Colonic mucosa (tissue), 4 donors: ENCODE data around the gene CD5L. TPM values are rescaled to one million over a fixed set of nuclear protein-coding genes. Genes with fewer than 3 reads are reported as not detected.

Experiments
- DNase-seq: peaks from one replicate; pipeline ENCODE4 v3.0.0-alpha.2; 2020
- H3K27ac ChIP-seq: fragments of 200-600 bp; one replicate; pipeline ENCODE4 v1.8.0; 2021
- H3K27me3 ChIP-seq: fragments of 200-600 bp; one replicate; pipeline ENCODE4 v1.8.0; 2021
- H3K36me3 ChIP-seq: fragments of 200-600 bp; one replicate; pipeline ENCODE4 v1.8.0; 2021
- H3K4me1 ChIP-seq: fragments of 200-600 bp; one replicate; pipeline ENCODE4 v1.8.0; 2021; ENCODE audit warnings: mild to moderate bottlenecking
- H3K4me3 ChIP-seq: fragments of 200-600 bp; one replicate; pipeline ENCODE4 v1.8.0; 2021
- H3K9ac ChIP-seq, 2 donors: one replicate each; pipeline ENCODE4 v1.7.0; 2013; ENCODE audit warnings: control low read depth in 2 of 2, low read depth in 2 of 2, low read length in 2 of 2
- H3K9me3 ChIP-seq: fragments of 200-600 bp; one replicate; pipeline ENCODE4 v1.8.0; 2021
- CTCF ChIP-seq: fragments of 200-600 bp; IDR thresholded peaks from one replicate; pipeline ENCODE4 v1.8.0; 2022; ENCODE audit warnings: antibody characterized with exemption, mild to moderate bottlenecking
- intact Hi-C: fragments of 100-400 bp; cut with DNase I; formaldehyde crosslinking; loops from one replicate; pipeline ENCODE4 v1.14.1; 2022
- total RNA-seq, 2 donors: library from RNA; stranded (reverse); fragmentation: NEBNext Ultra II Directional in 1 of 2; extraction: Animal tissue kit (Norgen Biotek cat#: 25700) in 1 of 2; gene quantifications; one replicate each; pipeline ENCODE4 v1.2.1, GENCODE V29; 2021
- donor health status: healthy.
- donor health status: DM: no; HTN: no; CAD: no.
- donor health status: DM: no; HTN: no; CAD: no.

CD5L gene
- total RNA-seq, 2 donors from 2014 or later, result not detected

- intact Hi-C loops, result no loop called here
- no peak for TF ChIP-seq CTCF
- Histone ChIP-seq H3K9ac (no peak overlapping the region), H3K9me3 (no peaks in the 10 kb centered on the region), H3K36me3 (no peaks in the 10 kb centered on the region), H3K27ac (no peak overlapping the region), H3K27me3 (no peaks in the 10 kb centered on the region), H3K4me1 (no peaks in the 10 kb centered on the region), H3K4me3 (no peak overlapping the region)
- no peak for DNase-seq
These were observed 27.0 kb upstream of the CD5L start for GRCh38 chr1:157868654-157869053.

DNA sequence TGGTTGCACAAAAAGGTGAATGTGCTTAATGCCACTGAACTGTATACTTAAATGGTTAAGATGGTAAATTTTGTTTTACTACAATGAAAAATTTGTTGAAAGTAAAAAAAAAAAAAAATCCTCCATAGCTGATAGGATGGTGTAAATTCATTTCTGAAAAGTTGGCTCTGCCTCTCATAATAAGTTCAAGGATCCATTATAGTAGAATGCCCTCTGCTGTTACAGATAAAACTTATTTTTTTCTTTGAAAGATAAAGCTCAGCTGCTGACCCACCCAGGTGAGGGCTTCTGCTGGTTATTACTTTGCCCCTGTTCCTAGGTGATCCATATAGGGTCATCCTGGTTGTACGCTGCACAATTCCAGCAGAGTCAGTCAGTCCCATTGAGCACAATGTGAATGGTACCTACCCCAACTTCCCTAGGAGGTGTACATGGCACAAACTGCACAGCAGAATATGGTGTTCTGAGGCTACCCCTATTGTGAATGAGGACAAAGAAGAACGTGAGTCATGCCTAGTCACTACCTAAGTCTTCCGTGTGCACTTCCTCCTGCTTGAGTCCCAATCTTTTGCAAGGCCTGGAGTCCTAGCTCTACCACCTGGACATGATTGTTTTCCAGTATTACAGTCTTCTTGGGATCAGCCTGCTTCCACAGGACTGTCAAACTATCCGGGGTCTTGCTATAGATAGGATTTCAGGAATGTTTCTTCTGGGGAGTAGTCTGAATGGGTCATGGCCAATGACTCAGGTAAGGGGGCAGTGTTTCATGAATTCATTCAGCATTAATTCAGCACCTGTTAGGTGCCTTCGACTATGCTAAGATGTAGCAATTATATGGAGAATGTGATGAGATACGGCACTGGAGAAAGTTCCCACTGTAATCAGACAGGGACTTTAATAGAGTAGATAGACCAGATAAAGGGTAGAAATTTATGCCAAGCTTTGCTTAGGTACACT lies 20.8 kb upstream of the CD5L start:
- Histone ChIP-seq H3K27me3 (no peaks in the 10 kb centered on the region), H3K9me3 (no peaks in the 10 kb centered on the region), H3K4me1 (no peaks in the 10 kb centered on the region), H3K36me3 (no peaks in the 10 kb centered on the region), H3K9ac (no peak overlapping the region), H3K4me3 (no peak overlapping the region), H3K27ac (no peak overlapping the region)
- DNase-seq, result no peak
- TF ChIP-seq CTCF, result no peak
- intact Hi-C loops, result no loop called here

GRCh38 chr1:157856538-157856937 lies 14.9 kb upstream of the CD5L start:
- intact Hi-C loops, result no loop called here
- Histone ChIP-seq H3K27me3 (no peaks in the 10 kb centered on the region), H3K4me3 (no peak overlapping the region), H3K36me3 (no peaks in the 10 kb centered on the region), H3K9ac (no peak overlapping the region), H3K27ac (no peak overlapping the region), H3K9me3 (no peaks in the 10 kb centered on the region), H3K4me1 (no peaks in the 10 kb centered on the region)
- DNase-seq, result no peak
- TF ChIP-seq CTCF, result no peak

GRCh38 chr1:157852476-157852875 lies 10.9 kb upstream of the CD5L start:
- intact Hi-C loops, result no loop called here
- no peak for TF ChIP-seq CTCF
- H3K27me3 ChIP-seq, result no peaks in the 10 kb centered on the region

GRCh38 chr1:157849229-157849875 lies 7.7 kb upstream of the CD5L start:
- Histone ChIP-seq H3K27ac (no peak overlapping the region), H3K9ac (no peak overlapping the region), H3K9me3 (no peaks in the 10 kb centered on the region), H3K36me3 (no peaks in the 10 kb centered on the region), H3K27me3 (no peaks in the 10 kb centered on the region), H3K4me1 (no peaks in the 10 kb centered on the region), H3K4me3 (no peak overlapping the region)
- DNase-seq, result no peak
- TF ChIP-seq CTCF, result no peak
- intact Hi-C loops, result no loop called here

More at GRCh38 chr1:157852476-157852875, 10.9 kb upstream of the CD5L start:
- Histone ChIP-seq H3K27ac (no peak overlapping the region), H3K4me3 (no peak overlapping the region), H3K9ac (no peak overlapping the region), H3K9me3 (no peaks in the 10 kb centered on the region), H3K36me3 (no peaks in the 10 kb centered on the region), H3K4me1 (no peaks in the 10 kb centered on the region)
- no peak for DNase-seq
